ENCODE results near the gene ST6GAL2. TPM values are rescaled to one million over a fixed set of nuclear protein-coding genes. Genes with fewer than 3 reads are reported as not detected.

The ST6GAL2 gene, protein sequence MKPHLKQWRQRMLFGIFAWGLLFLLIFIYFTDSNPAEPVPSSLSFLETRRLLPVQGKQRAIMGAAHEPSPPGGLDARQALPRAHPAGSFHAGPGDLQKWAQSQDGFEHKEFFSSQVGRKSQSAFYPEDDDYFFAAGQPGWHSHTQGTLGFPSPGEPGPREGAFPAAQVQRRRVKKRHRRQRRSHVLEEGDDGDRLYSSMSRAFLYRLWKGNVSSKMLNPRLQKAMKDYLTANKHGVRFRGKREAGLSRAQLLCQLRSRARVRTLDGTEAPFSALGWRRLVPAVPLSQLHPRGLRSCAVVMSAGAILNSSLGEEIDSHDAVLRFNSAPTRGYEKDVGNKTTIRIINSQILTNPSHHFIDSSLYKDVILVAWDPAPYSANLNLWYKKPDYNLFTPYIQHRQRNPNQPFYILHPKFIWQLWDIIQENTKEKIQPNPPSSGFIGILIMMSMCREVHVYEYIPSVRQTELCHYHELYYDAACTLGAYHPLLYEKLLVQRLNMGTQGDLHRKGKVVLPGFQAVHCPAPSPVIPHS
- polyA plus RNA-seq (21.8 and 22.1 TPM in 2 replicates), polyA minus RNA-seq (59.6 and 77.6 TPM in 2 replicates)

DNA sequence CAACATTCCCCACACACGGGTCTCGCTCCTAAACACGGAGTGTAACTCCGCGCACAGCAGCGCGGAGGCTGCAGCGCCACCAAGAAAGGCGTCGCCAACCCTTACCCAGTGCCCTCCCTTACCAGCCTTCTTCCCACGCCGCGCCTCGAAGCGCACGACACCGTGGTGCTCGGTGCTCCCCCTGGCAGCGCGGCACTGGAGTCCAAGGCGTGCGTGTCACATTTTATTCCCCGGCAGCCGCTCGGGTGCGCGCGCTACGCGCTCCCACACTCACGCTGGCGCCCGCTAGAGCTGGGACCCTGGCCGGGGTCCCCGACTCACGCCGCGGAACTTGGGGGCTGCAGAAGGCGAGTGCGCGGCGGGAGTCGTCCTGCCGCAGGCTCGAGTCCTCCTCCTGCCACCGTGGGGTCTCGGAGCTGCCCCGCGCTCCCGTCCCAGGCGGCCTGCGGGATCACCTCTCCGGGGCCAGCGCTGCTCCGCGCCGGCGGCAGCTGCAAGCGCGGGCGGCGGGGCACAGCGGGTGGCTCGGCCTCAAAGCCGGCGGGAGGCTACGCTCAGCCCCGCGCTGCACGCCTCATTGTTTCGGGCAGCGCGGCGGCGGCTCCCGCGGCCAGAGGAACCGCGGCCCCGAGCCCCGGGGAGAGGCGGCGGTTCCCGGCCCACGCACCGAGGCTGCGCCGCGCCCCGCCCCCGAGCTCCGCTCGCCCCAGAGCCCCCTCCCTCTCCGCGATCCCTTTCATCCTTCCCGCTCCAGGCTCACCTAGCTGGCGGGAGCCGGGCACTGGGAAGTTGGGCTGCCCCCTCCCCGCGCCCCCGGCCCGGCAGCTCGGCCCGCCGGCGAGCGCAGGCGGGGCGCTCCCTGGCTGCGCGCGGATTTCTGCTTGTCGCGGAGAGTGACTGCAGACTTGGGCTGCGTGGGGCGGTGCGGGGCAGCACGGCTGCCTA lies at the start of gene ST6GAL2:
Gene ST6GAL2 (minus strand): TSS at position 197 of the 945 bp plus-strand sequence. CDS start 42,190 bp downstream, outside the sequence.
- H3K4me3 ChIP-seq (ENCODE audit: low read length) = peak within 1 kb of the TSS; percentile 98
- peaks cover 8% of the 10 kb centered on the region for H3K27me3 ChIP-seq (ENCODE audit: insufficient read depth, low read depth, low read length)
- H3K4me2 ChIP-seq (ENCODE audit: low read length) = peak within 1 kb of the TSS; percentile 91
- H3K9me2 ChIP-seq (ENCODE audit: insufficient read depth, low read length) = no peaks in the 10 kb centered on the region
- peak within 1 kb of the TSS; percentile 85 for H3K27ac ChIP-seq (ENCODE audit: low read length)
- no peaks in the 10 kb centered on the region for H4K20me1 ChIP-seq (ENCODE audit: insufficient read depth)
- H3K36me3 ChIP-seq (ENCODE audit: insufficient read depth, low read length) = no peaks in the 10 kb centered on the region
- peak within 1 kb of the TSS; percentile 91 for H2AFZ ChIP-seq (ENCODE audit: low read depth, low read length)
- no peaks in the 10 kb centered on the region for H3K9me3 ChIP-seq (ENCODE audit: low read length)
- peak; percentile 93 for TF ChIP-seq MXI1 (conservative IDR thresholded peaks at IDR 0.05; ENCODE audit: poor library complexity, severe bottlenecking)
- TF ChIP-seq RAD21 (conservative IDR thresholded peaks at IDR 0.05) = peak; percentile 69
- peak; percentile 72 for TF ChIP-seq TAF1 (IDR thresholded peaks at IDR 0.05; ENCODE audit: low read depth)
- TF ChIP-seq POLR2AphosphoS5 (IDR thresholded peaks at IDR 0.05) = peak; percentile 78
- no peak for TF ChIP-seq EZH2 (IDR thresholded peaks at IDR 0.05; ENCODE audit: borderline replicate concordance, insufficient read depth, low read length, poor library complexity, severe bottlenecking)
- peak; percentile 67 for TF ChIP-seq REST (IDR thresholded peaks at IDR 0.05; ENCODE audit: borderline replicate concordance)
- TF ChIP-seq, protein P1, sequence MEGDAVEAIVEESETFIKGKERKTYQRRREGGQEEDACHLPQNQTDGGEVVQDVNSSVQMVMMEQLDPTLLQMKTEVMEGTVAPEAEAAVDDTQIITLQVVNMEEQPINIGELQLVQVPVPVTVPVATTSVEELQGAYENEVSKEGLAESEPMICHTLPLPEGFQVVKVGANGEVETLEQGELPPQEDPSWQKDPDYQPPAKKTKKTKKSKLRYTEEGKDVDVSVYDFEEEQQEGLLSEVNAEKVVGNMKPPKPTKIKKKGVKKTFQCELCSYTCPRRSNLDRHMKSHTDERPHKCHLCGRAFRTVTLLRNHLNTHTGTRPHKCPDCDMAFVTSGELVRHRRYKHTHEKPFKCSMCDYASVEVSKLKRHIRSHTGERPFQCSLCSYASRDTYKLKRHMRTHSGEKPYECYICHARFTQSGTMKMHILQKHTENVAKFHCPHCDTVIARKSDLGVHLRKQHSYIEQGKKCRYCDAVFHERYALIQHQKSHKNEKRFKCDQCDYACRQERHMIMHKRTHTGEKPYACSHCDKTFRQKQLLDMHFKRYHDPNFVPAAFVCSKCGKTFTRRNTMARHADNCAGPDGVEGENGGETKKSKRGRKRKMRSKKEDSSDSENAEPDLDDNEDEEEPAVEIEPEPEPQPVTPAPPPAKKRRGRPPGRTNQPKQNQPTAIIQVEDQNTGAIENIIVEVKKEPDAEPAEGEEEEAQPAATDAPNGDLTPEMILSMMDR (IDR thresholded peaks at IDR 0.05; ENCODE audit: poor library complexity, severe bottlenecking) = peak; percentile 62
- peak; percentile 68 for TF ChIP-seq SMC3 (conservative IDR thresholded peaks at IDR 0.05; ENCODE audit: poor library complexity)
- TF ChIP-seq EP300 (conservative IDR thresholded peaks at IDR 0.05; ENCODE audit: poor library complexity, severe bottlenecking) = peak; percentile 29
- no peaks in the 10 kb centered on the region for H3F3A ChIP-seq (ENCODE audit: insufficient read depth, low read length, poor library complexity, severe bottlenecking)
- H3K79me2 ChIP-seq (replicated peaks; ENCODE audit: insufficient read depth, low read length) = peaks cover 10% of the 10 kb centered on the region
- H3K9ac ChIP-seq (ENCODE audit: low read length) = peak within 1 kb of the TSS; percentile 94

DNA sequence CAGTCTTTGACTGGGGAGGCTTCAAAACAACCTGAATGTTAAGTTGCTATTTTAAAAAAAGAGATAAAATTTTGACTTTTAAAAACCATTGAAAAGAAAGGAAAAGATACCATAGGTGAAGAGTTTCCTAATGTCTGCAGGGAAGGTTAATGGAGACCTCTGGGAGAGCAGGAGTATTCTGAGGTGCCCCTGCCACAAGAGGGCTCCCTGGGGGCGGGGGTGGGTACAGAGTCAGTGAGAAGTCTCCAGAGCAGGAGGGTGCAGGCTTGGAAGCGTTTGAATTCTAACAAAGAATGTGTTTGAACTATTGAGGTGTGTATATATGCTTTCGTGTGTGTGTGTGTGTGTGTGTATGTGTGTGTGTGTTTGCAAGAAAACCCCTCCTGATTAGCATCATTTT lies 46.7 kb upstream of the ST6GAL2 start:
- Histone ChIP-seq H3K27me3 (ENCODE audit: insufficient read depth, low read depth, low read length) (no peaks in the 10 kb centered on the region), H2AFZ (ENCODE audit: low read depth, low read length) (no peak overlapping the region), H3K4me3 (ENCODE audit: low read length) (no peak overlapping the region), H3K4me2 (ENCODE audit: low read length) (no peak overlapping the region), H3K27ac (ENCODE audit: low read length) (no peak overlapping the region), H4K20me1 (ENCODE audit: insufficient read depth) (no peaks in the 10 kb centered on the region), H3K9ac (ENCODE audit: low read length) (no peak overlapping the region), H3K9me2 (ENCODE audit: insufficient read depth, low read length) (no peaks in the 10 kb centered on the region), H3F3A (ENCODE audit: insufficient read depth, low read length, poor library complexity, severe bottlenecking) (no peaks in the 10 kb centered on the region), H3K79me2 (replicated peaks; ENCODE audit: insufficient read depth, low read length) (no peaks in the 10 kb centered on the region), H3K9me3 (ENCODE audit: low read length) (no peaks in the 10 kb centered on the region), H3K36me3 (ENCODE audit: insufficient read depth, low read length) (no peaks in the 10 kb centered on the region)
- no peak for TF ChIP-seq REST (IDR thresholded peaks at IDR 0.05; ENCODE audit: borderline replicate concordance)
- TF ChIP-seq POLR2AphosphoS5 (IDR thresholded peaks at IDR 0.05) = no peak
- TF ChIP-seq SMC3 (conservative IDR thresholded peaks at IDR 0.05; ENCODE audit: poor library complexity) = no peak
- no peak for TF ChIP-seq EP300 (conservative IDR thresholded peaks at IDR 0.05; ENCODE audit: poor library complexity, severe bottlenecking)
- TF ChIP-seq EZH2 (IDR thresholded peaks at IDR 0.05; ENCODE audit: borderline replicate concordance, insufficient read depth, low read length, poor library complexity, severe bottlenecking) = no peak
- TF ChIP-seq MXI1 (conservative IDR thresholded peaks at IDR 0.05; ENCODE audit: poor library complexity, severe bottlenecking) = no peak
- TF ChIP-seq TAF1 (IDR thresholded peaks at IDR 0.05; ENCODE audit: low read depth) = no peak
- TF ChIP-seq RAD21 (conservative IDR thresholded peaks at IDR 0.05) = no peak
- TF ChIP-seq, protein P1 (IDR thresholded peaks at IDR 0.05; ENCODE audit: poor library complexity, severe bottlenecking) = no peak

Data from neural cell (in vitro differentiated cells).